ENCODE results near the gene THAP8. TPM values are rescaled to one million over a fixed set of nuclear protein-coding genes. Genes with fewer than 3 reads are reported as not detected.

The THAP8 gene
- total and polyA plus RNA-seq, 2 of the 8 experiments (the other 6 are each of a cell fraction or from before 2014, with no cell fraction given): 6.0 to 11.1 TPM

DNA sequence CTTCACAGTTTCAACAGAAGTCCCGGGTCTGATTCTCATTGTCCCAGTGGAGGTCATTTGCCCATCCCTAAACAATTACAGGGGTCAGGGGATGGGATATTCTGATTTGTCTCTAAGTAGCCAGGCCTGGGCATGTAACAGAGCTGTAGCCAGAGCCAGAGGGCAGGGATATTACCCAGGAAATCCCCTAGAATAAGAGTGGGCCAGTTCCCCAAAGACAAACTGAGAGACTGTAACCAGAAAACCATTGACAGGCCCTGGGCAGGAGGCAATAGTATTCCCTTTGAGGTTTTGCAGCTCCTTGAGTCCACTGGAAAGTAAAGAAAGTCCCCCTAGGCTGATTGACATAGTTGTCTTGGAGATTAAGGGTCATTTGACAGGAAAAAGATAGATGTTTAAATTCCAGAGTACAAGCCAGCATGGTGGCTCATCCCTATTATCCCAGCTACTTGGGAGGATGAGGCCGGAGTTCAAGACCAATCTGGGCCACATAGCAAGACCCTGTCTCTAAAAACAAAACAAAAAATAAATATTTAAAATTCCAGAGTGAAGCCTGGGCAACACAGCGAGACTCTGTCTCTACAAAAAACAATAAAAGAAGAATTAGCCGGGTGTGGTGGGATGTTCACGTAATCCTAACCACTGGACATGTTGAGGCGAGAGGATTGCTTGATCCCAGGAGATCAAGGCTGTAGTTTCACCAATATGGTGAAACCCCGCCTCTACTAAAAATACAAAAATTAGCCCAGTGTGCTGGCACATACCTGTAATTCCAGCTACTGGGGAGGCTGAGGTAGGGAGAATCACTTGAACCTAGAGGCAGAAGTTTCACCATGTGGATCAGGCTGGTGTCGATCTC is 60.9 kb downstream of the THAP8 start:
- no peak overlapping the region for H3K18ac ChIP-seq (ENCODE audit: extremely low read depth, low read length)
- H4K20me1 ChIP-seq (replicated peaks in 1 of 2; ENCODE audit: control insufficient read depth in 1 of 2, insufficient read depth in 2 of 2, low read length in 2 of 2): peaks cover 0 to 8% of the 10 kb centered on the region in 2 experiments
- no peak overlapping the region for H3K4me3 ChIP-seq (ENCODE audit: extremely low read depth in 1 of 4, insufficient read depth in 2 of 4, low read depth in 3 of 4, low read length in 4 of 4)
- peaks cover 0 to 5% (median 1%) of the 10 kb centered on the region in 4 experiments; a peak in 4 of 7 replicates for H3K4me1 ChIP-seq (replicated peaks in 1 of 4; ENCODE audit: control insufficient read depth in 3 of 4, insufficient read depth in 4 of 4, low read length in 3 of 4)
- peaks cover 0 to 9% of the 10 kb centered on the region in 2 experiments; a peak in 2 of 4 replicates for H3K79me2 ChIP-seq (ENCODE audit: control insufficient read depth in 1 of 2, insufficient read depth in 2 of 2, low read length in 2 of 2)
- H4K8ac ChIP-seq (ENCODE audit: extremely low read depth, insufficient read depth, low read length): peak overlapping the region; percentile 88; the same call in 1 of the 2 replicates
- no peak overlapping the region for H2AK5ac ChIP-seq (ENCODE audit: low read depth, low read length)
- ChIA-PET CTCF (ENCODE audit: partially characterized antibody) (interaction anchor here (0.6 to 2.6 kb wide), 17 partner anchors 9 to 444 kb away, joined by 3 to 18 read pairs (median 4); no protein-coding TSS in a partner anchor), POLR2A (ENCODE audit: partially characterized antibody) (interaction anchor here (0.6 to 1.4 kb wide), 8 partner anchors 14 to 484 kb away, joined by 3 to 5 read pairs (median 4); partner anchors contain the start of genes POLR2I and TBCB)
- H3K23me2 ChIP-seq (ENCODE audit: low read depth, low read length): peaks cover 7% of the 10 kb centered on the region; the same call in 1 of the 2 replicates
- H3K79me1 ChIP-seq (ENCODE audit: low read depth, low read length): peaks cover 11% of the 10 kb centered on the region
- no peak overlapping the region for H3K4me2 ChIP-seq (ENCODE audit: insufficient read depth in 1 of 2, low read depth in 2 of 2, low read length in 2 of 2)
- H2BK120ac ChIP-seq (replicated peaks; ENCODE audit: low read depth, low read length): no peak overlapping the region
- no peak overlapping the region for H3K56ac ChIP-seq (replicated peaks; ENCODE audit: insufficient read length, low read depth, low read length)
- no peaks in the 10 kb centered on the region; a peak in 1 of 4 replicates for H3K9me3 ChIP-seq (ENCODE audit: insufficient read depth in 2 of 2, low read depth in 1 of 2, low read length in 1 of 2)
- no peak overlapping the region for H2AFZ ChIP-seq (ENCODE audit: low read length)
- FAIRE-seq: no peak
- no peak overlapping the region for H3K27ac ChIP-seq (ENCODE audit: low read depth, low read length)
- H4K5ac ChIP-seq (ENCODE audit: insufficient read length, low read depth, low read length): no peak overlapping the region
- H2BK15ac ChIP-seq (ENCODE audit: low read length): no peak overlapping the region
- no peak overlapping the region for H3K23ac ChIP-seq (ENCODE audit: insufficient read length)
- DNase-seq (ENCODE audit: low read depth in 1 of 2, low spot score in 2 of 2): no peak
- no peaks in the 10 kb centered on the region for H3K36me3 ChIP-seq (ENCODE audit: control insufficient read depth in 2 of 4, insufficient read depth in 4 of 4, low read length in 3 of 4)
- H3K14ac ChIP-seq (ENCODE audit: insufficient read length): no peak overlapping the region
- no peak overlapping the region for H3K9ac ChIP-seq (replicated peaks in 1 of 4; ENCODE audit: extremely low read depth in 1 of 4, low read depth in 3 of 4, low read length in 3 of 4)
- H3K27me3 ChIP-seq (replicated peaks in 1 of 4; ENCODE audit: control insufficient read depth in 3 of 4, extremely low read depth in 1 of 4, insufficient read depth in 3 of 4, low read length in 3 of 4): no peaks in the 10 kb centered on the region
- H3K4ac ChIP-seq (replicated peaks; ENCODE audit: insufficient read length, low read depth, low read length): no peak overlapping the region
- H2BK12ac ChIP-seq (ENCODE audit: low read depth, low read length): 0 out of 2 replicates have a peak overlapping the region, but pooled peaks have one; percentile 9
- no peak overlapping the region for H4K91ac ChIP-seq (replicated peaks; ENCODE audit: insufficient read length, low read length)
- H2BK5ac ChIP-seq (ENCODE audit: low read depth, low read length): no peak overlapping the region
- 93% methylated on average over 8 of the region's 8 CpGs; no CpG with 5 or more reads in 1 of the 2 experiments for WGBS, 2 experiments (ENCODE audit: extremely low coverage in 1 of 2, insufficient coverage in 1 of 2, insufficient read length in 1 of 2, insufficient replicate concordance in 2 of 2, low coverage in 1 of 2, low lambda C conversion rate in 2 of 2, missing lambda C conversion rate in 1 of 2)
- H2BK20ac ChIP-seq (ENCODE audit: low read length): no peak overlapping the region
- TF ChIP-seq HDAC6 (IDR thresholded peaks at IDR 0.05; ENCODE audit: low read depth, low read length) (no peak), RXRA (IDR thresholded peaks at IDR 0.05; ENCODE audit: insufficient read depth, low read depth, low read length) (no peak), BACH1 (IDR thresholded peaks at IDR 0.05; ENCODE audit: low read length) (no peak), RFX5 (IDR thresholded peaks at IDR 0.05; ENCODE audit: borderline replicate concordance, low read depth, low read length) (no peak), PHF8 (conservative IDR thresholded peaks at IDR 0.05; ENCODE audit: low read depth, low read length) (no peak), TAF7 (optimal IDR thresholded peaks at IDR 0.05; ENCODE audit: borderline replicate concordance, low read depth, low read length) (no peak), CHD2 (IDR thresholded peaks at IDR 0.05; ENCODE audit: low read length) (no peak), SRF (IDR thresholded peaks at IDR 0.05; ENCODE audit: low read depth, low read length) (no peak)
- TF ChIP-seq, protein P1, sequence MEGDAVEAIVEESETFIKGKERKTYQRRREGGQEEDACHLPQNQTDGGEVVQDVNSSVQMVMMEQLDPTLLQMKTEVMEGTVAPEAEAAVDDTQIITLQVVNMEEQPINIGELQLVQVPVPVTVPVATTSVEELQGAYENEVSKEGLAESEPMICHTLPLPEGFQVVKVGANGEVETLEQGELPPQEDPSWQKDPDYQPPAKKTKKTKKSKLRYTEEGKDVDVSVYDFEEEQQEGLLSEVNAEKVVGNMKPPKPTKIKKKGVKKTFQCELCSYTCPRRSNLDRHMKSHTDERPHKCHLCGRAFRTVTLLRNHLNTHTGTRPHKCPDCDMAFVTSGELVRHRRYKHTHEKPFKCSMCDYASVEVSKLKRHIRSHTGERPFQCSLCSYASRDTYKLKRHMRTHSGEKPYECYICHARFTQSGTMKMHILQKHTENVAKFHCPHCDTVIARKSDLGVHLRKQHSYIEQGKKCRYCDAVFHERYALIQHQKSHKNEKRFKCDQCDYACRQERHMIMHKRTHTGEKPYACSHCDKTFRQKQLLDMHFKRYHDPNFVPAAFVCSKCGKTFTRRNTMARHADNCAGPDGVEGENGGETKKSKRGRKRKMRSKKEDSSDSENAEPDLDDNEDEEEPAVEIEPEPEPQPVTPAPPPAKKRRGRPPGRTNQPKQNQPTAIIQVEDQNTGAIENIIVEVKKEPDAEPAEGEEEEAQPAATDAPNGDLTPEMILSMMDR (IDR thresholded peaks at IDR 0.05; ENCODE audit: control extremely low read depth in 1 of 3, insufficient read depth in 1 of 3, low read depth in 1 of 3, low read length in 3 of 3): no peak

Data from H1 (cell line).